ENCODE data around the gene KPNA2.
"Not testable (repeated sequence)": the region's sequence is repeated elsewhere in the genome, so short reads cannot be mapped to it uniquely, and the experiment has no call there.

KPNA2 gene

GRCh38 chr17:68061512-68062313 is 26.2 kb downstream of the KPNA2 start:
- DNase-seq = no peak

DNA sequence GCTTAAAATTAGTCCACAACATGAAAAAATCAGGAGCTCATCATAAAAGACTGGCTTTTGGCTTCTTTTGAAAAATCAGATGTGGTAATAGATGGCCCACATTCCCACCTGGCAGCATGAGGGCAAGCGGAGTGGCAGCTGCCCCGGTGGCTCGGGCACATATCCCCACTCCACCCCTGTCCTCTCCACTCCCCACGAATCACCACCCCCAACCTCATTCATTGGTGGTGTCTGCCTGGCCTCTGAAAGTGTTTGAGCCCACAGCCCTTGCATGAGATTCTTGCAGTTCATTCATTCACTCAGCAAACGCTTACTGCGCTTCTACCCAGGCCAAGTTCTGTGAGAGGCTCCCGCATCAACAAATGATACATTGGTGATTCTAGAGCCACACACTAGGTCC is 29.8 kb downstream of the KPNA2 start:
- DNase-seq = not testable (repeated sequence)

DNA sequence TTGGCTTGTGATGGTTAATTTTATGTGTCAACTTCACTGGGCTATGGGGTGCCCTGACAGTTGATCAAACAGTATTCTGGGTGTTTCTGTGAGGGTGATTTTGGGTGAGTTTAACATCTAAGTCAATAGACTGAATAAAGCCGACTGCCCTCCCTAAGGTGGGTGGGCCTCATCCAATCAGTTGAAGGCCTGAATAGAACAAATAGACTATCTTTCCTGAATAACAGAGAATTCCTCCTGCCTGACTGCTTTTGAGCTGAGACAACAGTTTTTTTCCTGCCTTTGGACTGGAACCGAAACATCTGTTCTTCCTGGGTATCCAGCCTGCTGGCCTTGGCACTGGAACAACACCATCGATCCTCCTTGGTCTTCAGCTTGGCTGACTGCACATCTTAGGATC is 33.0 kb downstream of the KPNA2 start:
- DNase-seq = not testable (repeated sequence)

DNA sequence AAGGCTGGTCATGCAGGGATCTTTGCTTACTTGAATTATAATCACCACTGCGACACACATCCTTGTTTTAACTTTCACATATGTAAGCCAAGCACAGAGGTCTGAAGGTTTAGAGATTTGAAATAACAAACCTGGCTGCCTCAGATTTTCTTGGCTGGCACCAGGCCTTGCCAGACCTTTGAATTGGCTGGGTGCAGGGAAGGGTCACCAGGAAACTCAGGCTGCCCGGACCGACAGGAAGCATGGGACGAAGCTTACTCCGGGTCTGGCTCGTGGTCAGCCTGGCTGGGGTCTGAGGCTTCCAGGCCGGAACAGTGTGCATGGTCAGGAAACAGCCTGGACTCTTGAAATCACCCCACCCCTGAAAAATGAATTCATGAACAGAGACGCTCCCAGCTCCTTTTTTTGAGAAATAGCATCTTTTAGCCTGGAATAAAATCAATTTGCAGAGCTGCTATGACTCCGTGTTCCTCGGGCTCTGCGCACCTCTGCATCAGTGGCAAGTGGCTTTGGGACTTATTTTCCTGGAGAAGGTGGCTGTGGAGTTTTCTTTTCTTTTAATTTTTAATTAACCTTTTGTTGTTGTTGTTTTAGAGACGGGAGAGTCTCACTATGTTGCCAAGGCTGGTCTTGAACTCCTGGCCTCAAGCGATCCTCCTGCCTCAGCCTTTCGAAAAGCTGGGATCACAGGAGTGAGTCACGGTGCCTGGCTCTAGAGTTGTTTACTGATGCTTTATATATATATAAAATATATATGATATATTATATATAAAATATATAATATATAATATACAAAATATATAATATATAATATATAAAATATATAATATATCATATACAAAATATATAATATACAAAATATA is 35.3 kb downstream of the KPNA2 start:
- not testable (repeated sequence) for DNase-seq

DNA sequence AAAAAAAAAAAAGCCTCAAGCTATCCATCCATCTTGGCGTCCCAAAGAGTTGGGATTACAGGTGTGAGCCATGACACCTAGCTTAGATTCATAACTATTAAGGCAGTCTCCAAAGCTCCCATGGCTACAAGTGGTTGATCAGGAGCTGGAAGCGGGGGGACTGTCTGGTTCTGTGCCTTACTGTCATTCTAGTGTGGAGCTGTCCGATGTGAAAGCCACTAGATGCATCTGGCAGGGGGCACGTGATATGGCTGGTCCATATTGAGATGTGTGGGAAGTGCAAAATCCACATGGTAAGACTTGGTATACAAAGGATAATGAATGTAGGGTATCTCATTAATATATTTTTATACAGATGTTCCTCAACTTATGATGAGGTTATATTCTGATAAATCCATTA is 38.7 kb downstream of the KPNA2 start:
- DNase-seq = no peak

- not testable (repeated sequence) for DNase-seq
These were observed 40.5 kb downstream of the KPNA2 start for GRCh38 chr17:68075953-68076607.

DNA sequence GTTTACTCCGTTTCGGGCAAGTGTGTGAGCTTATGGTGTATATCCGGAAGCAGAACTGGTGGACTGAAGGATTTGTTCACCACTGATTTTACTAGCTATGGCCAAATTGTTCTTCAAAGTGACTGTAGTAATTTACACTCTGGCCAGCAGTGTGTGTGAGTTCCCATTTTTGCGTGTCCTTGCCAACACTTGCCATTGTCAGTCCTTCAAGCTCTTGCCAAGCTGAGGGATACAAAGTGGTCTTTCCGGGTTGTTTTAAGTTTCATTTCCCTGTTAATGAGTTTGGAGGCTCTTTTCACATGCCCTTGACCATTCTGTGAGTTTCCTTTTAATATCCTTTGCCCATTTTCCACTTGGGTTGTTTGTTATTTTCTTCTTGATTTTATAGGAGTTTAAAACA is 42.0 kb downstream of the KPNA2 start:
- DNase-seq = not testable (repeated sequence)

DNA sequence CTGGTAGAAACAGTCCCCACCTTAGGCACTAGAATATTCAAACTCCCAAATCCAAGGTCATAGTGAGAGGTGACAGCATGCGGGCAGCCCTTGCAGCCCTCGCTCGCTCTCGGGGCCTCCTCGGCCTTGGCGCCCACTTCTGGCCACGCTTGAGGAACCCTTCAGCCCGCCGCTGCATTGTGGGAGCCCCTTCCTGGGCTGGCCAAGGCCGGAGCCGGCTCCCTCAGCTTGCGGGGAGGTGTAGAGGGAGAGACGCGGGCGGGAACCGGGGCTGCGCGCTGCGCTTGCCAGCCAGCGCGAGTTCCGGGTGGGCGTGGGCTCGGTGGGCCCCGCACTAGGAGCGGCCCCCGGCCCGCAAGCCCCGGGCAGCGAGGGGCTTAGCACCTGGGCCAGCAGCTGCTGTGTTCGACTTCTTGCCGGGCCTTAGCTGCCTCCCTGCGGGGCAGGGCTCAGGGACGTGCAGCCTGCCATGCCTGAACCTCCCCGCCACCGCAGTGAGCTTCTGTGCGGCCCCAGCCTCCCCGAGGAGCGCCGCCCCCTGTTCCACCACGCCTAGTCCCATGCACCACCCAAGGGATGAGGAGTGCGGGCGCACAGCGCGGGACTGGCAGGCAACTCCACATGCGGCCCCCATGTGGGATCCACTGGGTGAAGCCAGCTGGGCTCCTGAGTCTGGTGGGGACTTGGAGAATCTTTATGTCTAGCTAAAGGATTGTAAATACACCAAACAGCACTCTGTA is 45.0 kb downstream of the KPNA2 start:
- no peak for DNase-seq

DNA sequence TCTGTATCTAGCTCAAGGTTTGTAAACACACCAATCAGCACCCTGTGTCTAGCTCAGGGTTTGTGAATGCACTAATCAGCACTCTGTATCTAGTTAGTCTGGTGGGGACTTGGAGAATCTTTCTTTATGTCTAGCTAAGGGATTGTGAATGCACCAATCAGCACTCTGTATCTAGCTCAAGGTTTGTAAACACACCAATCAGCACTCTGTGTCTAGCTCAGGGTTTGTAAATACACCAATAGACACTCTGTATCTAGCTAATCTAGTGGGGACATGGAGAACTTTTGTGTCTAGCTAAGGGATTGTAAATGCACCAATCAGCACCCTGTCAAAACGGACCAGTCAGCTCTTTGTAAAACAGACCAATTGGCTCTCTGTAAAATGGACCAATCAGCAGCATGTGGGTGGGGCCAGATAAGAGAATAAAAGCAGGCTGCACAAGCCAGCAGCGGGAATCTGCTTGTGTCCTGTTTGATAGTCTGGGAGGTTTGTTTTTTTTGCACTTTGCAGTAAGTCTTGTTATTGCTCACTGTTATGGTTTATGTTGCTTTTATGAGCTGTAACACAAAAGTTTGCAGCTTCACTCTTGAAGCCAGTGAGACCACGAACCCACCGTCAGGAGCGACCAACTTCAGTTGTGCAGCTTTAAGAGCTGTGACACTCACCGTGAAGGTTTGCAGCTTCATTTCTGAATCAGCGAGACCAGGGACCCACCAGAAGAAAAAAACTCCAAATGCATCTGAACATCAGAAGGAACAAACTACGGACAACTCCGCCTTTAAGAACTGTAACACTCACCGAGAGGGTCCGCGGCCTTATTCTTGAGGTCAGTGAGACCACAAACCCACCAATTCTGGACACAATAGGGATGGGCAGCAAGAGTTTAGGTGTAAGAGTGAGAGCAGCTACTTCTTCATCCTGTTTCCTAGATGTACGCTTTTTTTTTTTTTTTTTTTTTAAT is 46.0 kb downstream of the KPNA2 start:
- DNase-seq = not testable (repeated sequence)

- no peak for DNase-seq
These were observed 50.3 kb downstream of the KPNA2 start for GRCh38 chr17:68085771-68086381.

DNA sequence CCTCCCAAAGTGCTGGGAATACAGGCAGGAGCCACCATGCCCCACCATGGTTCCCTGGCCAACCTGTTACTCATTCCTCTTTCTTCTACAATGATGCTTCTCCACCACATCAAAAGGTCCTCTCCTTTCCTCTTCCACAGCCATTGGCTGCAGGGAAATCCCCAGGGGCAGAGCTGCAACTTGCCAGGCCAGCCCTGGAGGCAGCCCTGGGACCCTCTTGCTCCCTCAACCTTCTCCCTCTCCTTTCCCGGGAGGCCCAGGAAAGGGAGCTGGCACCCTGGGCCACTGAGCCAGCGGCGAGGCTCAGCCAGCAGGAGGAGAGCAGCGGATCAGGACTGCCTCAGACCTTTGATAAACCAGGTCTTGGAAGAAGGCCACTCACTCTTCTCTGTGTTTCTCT is 51.1 kb downstream of the KPNA2 start:
- not testable (repeated sequence) for DNase-seq

- not testable (repeated sequence) for DNase-seq
These were observed 51.6 kb downstream of the KPNA2 start for GRCh38 chr17:68087131-68087623.

DNA sequence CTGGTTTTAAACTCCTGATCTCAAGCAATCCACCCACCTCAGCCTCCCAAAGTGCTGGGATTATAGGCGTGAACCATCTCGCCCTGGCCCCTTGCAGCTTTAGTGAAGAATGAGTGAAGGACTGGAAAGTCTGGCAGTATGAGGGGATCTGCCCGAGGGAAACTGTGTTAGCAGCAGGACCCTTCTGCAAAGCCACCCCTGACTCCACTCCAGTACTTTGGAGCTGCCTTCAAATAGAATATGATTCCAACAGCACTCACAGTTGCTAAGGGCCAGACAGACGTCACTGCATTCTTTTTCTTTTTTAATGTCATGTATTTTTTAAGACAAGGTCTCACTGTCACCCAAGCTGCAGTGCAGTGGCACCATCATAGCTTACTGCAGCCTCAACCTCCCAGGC is 52.3 kb downstream of the KPNA2 start:
- DNase-seq = no peak

- DNase-seq = no peak
These were observed 54.3 kb downstream of the KPNA2 start for GRCh38 chr17:68089881-68090280.

- no peak for DNase-seq
These were observed 59.0 kb downstream of the KPNA2 start for GRCh38 chr17:68094481-68095078.

- DNase-seq = no peak
These were observed 59.8 kb downstream of the KPNA2 start for GRCh38 chr17:68095205-68095811.

- DNase-seq = no peak
These were observed 60.6 kb downstream of the KPNA2 start for GRCh38 chr17:68096111-68096510.
